Measurements from ENCODE around the gene PRKAG2.

DNA sequence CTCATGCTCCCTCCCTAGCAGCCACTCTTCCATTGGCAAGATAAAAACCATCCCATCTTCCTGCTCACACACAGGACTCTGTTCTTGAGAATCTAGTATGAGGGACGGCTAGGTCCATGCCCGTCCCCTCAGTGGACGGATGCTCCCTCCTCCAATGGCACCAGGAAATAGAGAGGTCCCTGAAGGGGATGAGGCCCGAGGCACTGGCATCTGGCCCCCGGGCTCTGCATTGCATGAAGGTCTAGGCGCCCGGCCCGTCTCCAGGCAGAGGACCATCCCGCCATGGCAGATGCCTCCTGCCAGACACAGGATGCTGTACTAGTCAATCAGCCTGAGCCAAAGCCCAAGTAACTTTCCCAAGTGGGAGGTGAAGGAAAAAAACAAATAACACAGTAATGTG is 15.0 kb downstream of the PRKAG2 start:
- TF ChIP-seq POLR2A (IDR thresholded peaks at IDR 0.05): no peak
- TF ChIP-seq, protein P1, sequence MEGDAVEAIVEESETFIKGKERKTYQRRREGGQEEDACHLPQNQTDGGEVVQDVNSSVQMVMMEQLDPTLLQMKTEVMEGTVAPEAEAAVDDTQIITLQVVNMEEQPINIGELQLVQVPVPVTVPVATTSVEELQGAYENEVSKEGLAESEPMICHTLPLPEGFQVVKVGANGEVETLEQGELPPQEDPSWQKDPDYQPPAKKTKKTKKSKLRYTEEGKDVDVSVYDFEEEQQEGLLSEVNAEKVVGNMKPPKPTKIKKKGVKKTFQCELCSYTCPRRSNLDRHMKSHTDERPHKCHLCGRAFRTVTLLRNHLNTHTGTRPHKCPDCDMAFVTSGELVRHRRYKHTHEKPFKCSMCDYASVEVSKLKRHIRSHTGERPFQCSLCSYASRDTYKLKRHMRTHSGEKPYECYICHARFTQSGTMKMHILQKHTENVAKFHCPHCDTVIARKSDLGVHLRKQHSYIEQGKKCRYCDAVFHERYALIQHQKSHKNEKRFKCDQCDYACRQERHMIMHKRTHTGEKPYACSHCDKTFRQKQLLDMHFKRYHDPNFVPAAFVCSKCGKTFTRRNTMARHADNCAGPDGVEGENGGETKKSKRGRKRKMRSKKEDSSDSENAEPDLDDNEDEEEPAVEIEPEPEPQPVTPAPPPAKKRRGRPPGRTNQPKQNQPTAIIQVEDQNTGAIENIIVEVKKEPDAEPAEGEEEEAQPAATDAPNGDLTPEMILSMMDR (IDR thresholded peaks at IDR 0.05): no peak

Measured in breast epithelium (tissue), 3 donors.